HG03280 (cell line): Measurements from ENCODE around the gene TBC1D1.

ENCODE experiments used
- ATAC-seq: cut with Tn5 transposase; IDR thresholded peaks from one replicate; pipeline ENCODE4 v1.9.1; 2021; ENCODE audit warnings: mild to moderate bottlenecking, moderate library complexity; ENCODE audit not compliant: unreplicated experiment

The TBC1D1 gene

GRCh38 chr4:38179690-38180377 is 288.9 kb downstream of the TBC1D1 start:
- peak; percentile 56 for ATAC-seq

GRCh38 chr4:38180456-38180855 is 289.6 kb downstream of the TBC1D1 start:
- no peak for ATAC-seq

GRCh38 chr4:38181286-38181685 is 290.4 kb downstream of the TBC1D1 start:
- no peak for ATAC-seq

- ATAC-seq = no peak
Measured at GRCh38 chr4:38182334-38182998, 291.6 kb downstream of the TBC1D1 start.

GRCh38 chr4:38184404-38184803 is 293.5 kb downstream of the TBC1D1 start:
- no peak for ATAC-seq

GRCh38 chr4:38185406-38186144 is 294.7 kb downstream of the TBC1D1 start:
- ATAC-seq = no peak

GRCh38 chr4:38188136-38188535 is 297.3 kb downstream of the TBC1D1 start:
- ATAC-seq = no peak

- ATAC-seq = no peak
Measured at GRCh38 chr4:38188631-38189101, 297.8 kb downstream of the TBC1D1 start.
